IMR-90 (cell line): Measurements from ENCODE around the gene TNS1. TPM values are rescaled to one million over a fixed set of nuclear protein-coding genes. Genes with fewer than 3 reads are reported as not detected.
A peak's percentile ranks its signal among the peaks of the same experiment; 100 is the strongest.

Experiments used
- ATAC-seq: fragments of 200-7000 bp; cut with Tn5 transposase; 2 replicates; pipeline ENCODE4 v1.9.1; 2020; ENCODE audit warnings: low read depth, mild to moderate bottlenecking, moderate library complexity
- BruUV-seq: library from RNA; stranded (reverse); fragments of 400-500 nt; replicated peaks from 2 replicates; lab custom pipeline; 2021; lab: Mats Ljungman, UMichigan
- CTCF ChIA-PET: fragments of 300-600 bp; formaldehyde crosslinking; extraction: SDS; loops from one replicate; lab custom pipeline; 2021; ENCODE audit warnings: antibody characterized with exemption; lab: Yijun Ruan, JAX
- POLR2A ChIA-PET: fragments of 300-600 bp; sonication (Branson Sonifier 250); formaldehyde crosslinking; loops from one replicate; lab custom pipeline; 2022; ENCODE audit warnings: antibody characterized with exemption; ENCODE audit not compliant: unreplicated experiment; lab: Charles Lee
- DNase-seq: peaks from one replicate; pipeline ENCODE4 v3.0.0; 2013
- H2AFZ ChIP-seq: replicated peaks from 2 replicates; pipeline ENCODE3; 2013; ENCODE audit warnings: low read length, mild to moderate bottlenecking; ENCODE audit not compliant: poor library complexity
- H2AK5ac ChIP-seq: 2 replicates; pipeline ENCODE4 v1.6.1; 2013; ENCODE audit warnings: low read depth, low read length, inconsistent platforms
- H2AK9ac ChIP-seq: replicated peaks from 2 replicates; pipeline ENCODE3; 2013; ENCODE audit warnings: mild to moderate bottlenecking, low read depth, low read length, moderate library complexity; ENCODE audit not compliant: poor library complexity
- H2BK120ac ChIP-seq: 2 replicates; pipeline ENCODE4 v1.6.1; 2013; ENCODE audit warnings: low read depth, low read length, inconsistent platforms
- H2BK15ac ChIP-seq: 3 replicates; pipeline ENCODE4 v1.6.1; 2013; ENCODE audit warnings: low read depth, low read length, inconsistent platforms
- H2BK20ac ChIP-seq: 2 replicates; pipeline ENCODE4 v1.6.1; 2013; ENCODE audit warnings: low read depth, mild to moderate bottlenecking, inconsistent platforms, low read length, moderate library complexity
- H2BK5ac ChIP-seq: 2 replicates; pipeline ENCODE4 v1.6.1; 2013; ENCODE audit warnings: mild to moderate bottlenecking, low read depth, low read length, inconsistent platforms; ENCODE audit not compliant: poor library complexity, severe bottlenecking
- H3K14ac ChIP-seq: replicated peaks from 2 replicates; pipeline ENCODE4 v1.6.1; 2013; ENCODE audit warnings: low read depth, low read length, inconsistent platforms
- H3K18ac ChIP-seq: 2 replicates; pipeline ENCODE4 v1.6.1; 2013; ENCODE audit warnings: low read depth, low read length, control low read depth
- H3K23ac ChIP-seq: 2 replicates; pipeline ENCODE4 v1.6.1; 2013; ENCODE audit warnings: low read depth, low read length, inconsistent platforms
- H3K27ac ChIP-seq: 2 replicates; pipeline ENCODE4 v1.5.1; 2013; ENCODE audit warnings: mild to moderate bottlenecking, control low read depth, low read length; ENCODE audit not compliant: insufficient read depth
- H3K27me3 ChIP-seq: 2 replicates; pipeline ENCODE4 v1.6.1; 2013; ENCODE audit warnings: low read length; ENCODE audit not compliant: control insufficient read depth, insufficient read depth
- H3K36me3 ChIP-seq: 2 replicates; pipeline ENCODE4 v1.6.1; 2013; ENCODE audit warnings: low read length, mixed read lengths; ENCODE audit not compliant: control insufficient read depth, insufficient read depth
- H3K4ac ChIP-seq: 2 replicates; pipeline ENCODE4 v1.6.1; 2013; ENCODE audit warnings: low read depth, low read length, inconsistent platforms
- H3K4me1 ChIP-seq: 2 replicates; pipeline ENCODE4 v1.6.1; 2013; ENCODE audit warnings: low read length, mixed read lengths; ENCODE audit not compliant: control insufficient read depth, insufficient read depth
- H3K4me2 ChIP-seq: 2 replicates; pipeline ENCODE4 v1.6.1; 2013; ENCODE audit warnings: low read depth, mild to moderate bottlenecking, control low read depth, low read length, moderate library complexity
- H3K4me3 ChIP-seq: 2 replicates; pipeline ENCODE4 v1.5.1; 2013; ENCODE audit warnings: low read depth, mild to moderate bottlenecking, control low read depth, low read length, moderate library complexity; ENCODE audit not compliant: insufficient read depth
- H3K56ac ChIP-seq: 2 replicates; pipeline ENCODE4 v1.6.1; 2013; ENCODE audit warnings: low read length, inconsistent platforms; ENCODE audit not compliant: insufficient read depth; ENCODE audit errors: extremely low read depth
- H3K79me1 ChIP-seq, 2 experiments: 2 replicates each; pipeline ENCODE4 v1.6.1; 2013; ENCODE audit warnings: low read length in 2 of 2, inconsistent platforms in 1 of 2, low read depth in 1 of 2
- H3K9ac ChIP-seq: 2 replicates; pipeline ENCODE4 v1.6.1; 2013; ENCODE audit warnings: low read depth, low read length, control low read depth
- H3K9me1 ChIP-seq: 2 replicates; pipeline ENCODE4 v1.6.1; 2013; ENCODE audit warnings: low read length, inconsistent platforms; ENCODE audit not compliant: insufficient read depth
- H3K9me3 ChIP-seq: 2 replicates; pipeline ENCODE4 v1.6.1; 2013; ENCODE audit warnings: low read length; ENCODE audit not compliant: control insufficient read depth, insufficient read depth
- H4K20me1 ChIP-seq: 2 replicates; pipeline ENCODE4 v1.6.1; 2013; ENCODE audit warnings: low read length, inconsistent platforms; ENCODE audit not compliant: insufficient read depth
- H4K5ac ChIP-seq: 2 replicates; pipeline ENCODE4 v1.6.1; 2013; ENCODE audit warnings: mild to moderate bottlenecking, low read depth, low read length, control low read depth
- H4K8ac ChIP-seq, 2 experiments: 2 replicates each; pipeline ENCODE4 v1.6.1; 2013; ENCODE audit warnings: low read depth in 2 of 2, low read length in 2 of 2, control low read depth in 1 of 2, inconsistent platforms in 1 of 2
- H4K91ac ChIP-seq: 2 replicates; pipeline ENCODE4 v1.6.1; 2013; ENCODE audit warnings: low read depth, low read length, inconsistent platforms; ENCODE audit not compliant: insufficient read depth
- BHLHE40 ChIP-seq: fragments of 150-350 bp; IDR thresholded peaks from 2 replicates; pipeline ENCODE4 v1.6.1; 2016; ENCODE audit warnings: mild to moderate bottlenecking, low read depth, low read length
- CEBPB ChIP-seq: IDR thresholded peaks from 2 replicates; pipeline ENCODE4 v1.6.1; 2012; ENCODE audit warnings: low read depth, low read length, improper control_type of control experiment
- CHD1 ChIP-seq: IDR thresholded peaks from 2 replicates; pipeline ENCODE4 v1.6.1; 2012; ENCODE audit warnings: low read depth, low read length, improper control_type of control experiment
- ELK1 ChIP-seq: fragments of 150-350 bp; IDR thresholded peaks from 2 replicates; pipeline ENCODE4 v1.6.1; 2016; ENCODE audit warnings: low read depth, mild to moderate bottlenecking, low read length, moderate library complexity, borderline replicate concordance
- FOS ChIP-seq: fragments of 150-350 bp; IDR thresholded peaks from 2 replicates; pipeline ENCODE4 v1.6.1; 2016; ENCODE audit warnings: low read depth, low read length
- MAFK ChIP-seq: IDR thresholded peaks from 2 replicates; pipeline ENCODE4 v1.6.1; 2012; ENCODE audit warnings: low read depth, low read length, improper control_type of control experiment
- MAZ ChIP-seq: IDR thresholded peaks from 2 replicates; pipeline ENCODE4 v1.6.1; 2012; ENCODE audit warnings: low read depth, mild to moderate bottlenecking, low read length, improper control_type of control experiment, moderate library complexity, borderline replicate concordance
- MXI1 ChIP-seq: IDR thresholded peaks from 2 replicates; pipeline ENCODE4 v1.6.1; 2012; ENCODE audit warnings: low read depth, mild to moderate bottlenecking, low read length, moderate library complexity, borderline replicate concordance
- NFE2L2 ChIP-seq: fragments of 150-350 bp; IDR thresholded peaks from 2 replicates; pipeline ENCODE4 v1.6.1; 2016; ENCODE audit warnings: low read depth, mild to moderate bottlenecking, low read length
- POLR2A ChIP-seq: IDR thresholded peaks from 2 replicates; pipeline ENCODE4 v1.6.1; 2012; ENCODE audit warnings: mild to moderate bottlenecking, low read depth, low read length
- RAD21 ChIP-seq: IDR thresholded peaks from 2 replicates; pipeline ENCODE4 v1.6.1; 2012; ENCODE audit warnings: low read length, improper control_type of control experiment
- RCOR1 ChIP-seq: IDR thresholded peaks from 2 replicates; pipeline ENCODE4 v1.6.1; 2012; ENCODE audit warnings: mild to moderate bottlenecking, low read length, improper control_type of control experiment; ENCODE audit not compliant: insufficient replicate concordance
- RFX5 ChIP-seq: IDR thresholded peaks from 2 replicates; pipeline ENCODE4 v1.8.0; 2012; ENCODE audit warnings: low read depth, mild to moderate bottlenecking, low read length, moderate library complexity
- SMC3 ChIP-seq: fragments of 150-350 bp; IDR thresholded peaks from 2 replicates; pipeline ENCODE4 v1.6.1; 2016; ENCODE audit warnings: low read depth, mild to moderate bottlenecking, antibody characterized with exemption, low read length, moderate library complexity
- WGBS, 2 experiments: methylation state at CpG; one replicate each; pipeline versions ENCODE4 v1.1.5 to v1.1.7; 2013; ENCODE audit warnings: missing lambda C conversion rate in 2 of 2; ENCODE audit not compliant: insufficient read length in 1 of 2; ENCODE audit errors: extremely low coverage in 2 of 2; 5-methylcytosine and 5-hydroxymethylcytosine counted together
- dilution Hi-C: fragments of 300-500 bp; cut with HindIII; formaldehyde crosslinking; loops from one replicate; pipeline ENCODE4 v1.14.3; 2018; ENCODE audit warnings: low sequenced_read_pairs; ENCODE audit not compliant: unreplicated experiment
- in situ Hi-C: fragments of 300-500 bp; cut with MboI; formaldehyde crosslinking; loops from 3 replicates; pipeline ENCODE4 v1.14.3; 2019; ENCODE audit warnings: low sequenced_read_pairs, inconsistent platforms, mixed read lengths
- intact Hi-C: fragments of 100-400 bp; cut with micrococcal nuclease; formaldehyde crosslinking; loops from 2 replicates; pipeline ENCODE4 v1.10.0; 2022
- polyA plus RNA-seq, 3 experiments: library from polyadenylated mRNA; depleted of rRNA; stranded (reverse); fragments of >200 nt; gene quantifications; 2 replicates each; pipeline ENCODE4 v1.2.3, GENCODE V29; 2012; ENCODE audit warnings: low replicate concordance in 1 of 3
- total RNA-seq: library from RNA; depleted of rRNA; stranded (reverse); fragments of >200 nt; gene quantifications from 2 replicates; pipeline ENCODE4 v1.2.3, GENCODE V29; 2012
- TF ChIP-seq, protein P1 (sequence below): conservative IDR thresholded peaks from 2 replicates; pipeline ENCODE4 v1.5.1; 2012; ENCODE audit warnings: mild to moderate bottlenecking, low read depth, low read length, improper control_type of control experiment
- TF ChIP-seq, protein P2 (sequence below): fragments of 150-350 bp; IDR thresholded peaks from 2 replicates; pipeline ENCODE4 v1.6.1; 2017; ENCODE audit warnings: mild to moderate bottlenecking, antibody characterized with exemption, low read length, low read depth

The TNS1 gene
- total and polyA plus RNA-seq, 2 of the 4 experiments (the other 2 are of a cell fraction): 41.1 to 45.2 TPM

GRCh38 chr2:217897091-217897715, 105.6 kb downstream of the TNS1 start:
- DNase-seq (no peak), ATAC-seq (no peak)
- in situ Hi-C loops (no loop called here), dilution Hi-C loops (no loop called here), intact Hi-C loops (no loop called here)
- Histone ChIP-seq H3K9ac (no peak overlapping the region), H3K9me1 (peaks cover 22% of the 10 kb centered on the region), H4K5ac (no peak overlapping the region), H3K9me3 (no peaks in the 10 kb centered on the region), H3K27me3 (no peaks in the 10 kb centered on the region), H3K4me2 (no peak overlapping the region), H3K18ac (no peak overlapping the region), H4K20me1 (peaks cover 9% of the 10 kb centered on the region), H3K4ac (no peak overlapping the region), H2BK15ac (no peak overlapping the region), H3K23ac (no peak overlapping the region), H4K91ac (no peak overlapping the region), H2AFZ (no peak overlapping the region), H4K8ac (no peak overlapping the region), H2BK5ac (no peak overlapping the region), H3K14ac (no peak overlapping the region), H3K56ac (no peak overlapping the region), H2AK9ac (no peak overlapping the region), H2BK20ac (no peak overlapping the region), H3K27ac (no peak overlapping the region), H2AK5ac (peak overlapping the region; percentile 11; the same call in 1 of the 2 replicates), H3K4me1 (peaks cover 22% of the 10 kb centered on the region), H2BK120ac (no peak overlapping the region), H3K79me1 (peaks cover 38 to 79% of the 10 kb centered on the region in 2 experiments), H3K36me3 (peaks cover 51% of the 10 kb centered on the region), H3K4me3 (no peak overlapping the region)
- CTCF ChIA-PET: no interaction called here
- 96% methylated on average over 4 of the region's 9 CpGs; no CpG with 5 or more reads in 1 of the 2 experiments for WGBS, 2 experiments
- BruUV-seq: no TSS peak
- POLR2A ChIA-PET: no interaction called here
- TF ChIP-seq, protein P1, sequence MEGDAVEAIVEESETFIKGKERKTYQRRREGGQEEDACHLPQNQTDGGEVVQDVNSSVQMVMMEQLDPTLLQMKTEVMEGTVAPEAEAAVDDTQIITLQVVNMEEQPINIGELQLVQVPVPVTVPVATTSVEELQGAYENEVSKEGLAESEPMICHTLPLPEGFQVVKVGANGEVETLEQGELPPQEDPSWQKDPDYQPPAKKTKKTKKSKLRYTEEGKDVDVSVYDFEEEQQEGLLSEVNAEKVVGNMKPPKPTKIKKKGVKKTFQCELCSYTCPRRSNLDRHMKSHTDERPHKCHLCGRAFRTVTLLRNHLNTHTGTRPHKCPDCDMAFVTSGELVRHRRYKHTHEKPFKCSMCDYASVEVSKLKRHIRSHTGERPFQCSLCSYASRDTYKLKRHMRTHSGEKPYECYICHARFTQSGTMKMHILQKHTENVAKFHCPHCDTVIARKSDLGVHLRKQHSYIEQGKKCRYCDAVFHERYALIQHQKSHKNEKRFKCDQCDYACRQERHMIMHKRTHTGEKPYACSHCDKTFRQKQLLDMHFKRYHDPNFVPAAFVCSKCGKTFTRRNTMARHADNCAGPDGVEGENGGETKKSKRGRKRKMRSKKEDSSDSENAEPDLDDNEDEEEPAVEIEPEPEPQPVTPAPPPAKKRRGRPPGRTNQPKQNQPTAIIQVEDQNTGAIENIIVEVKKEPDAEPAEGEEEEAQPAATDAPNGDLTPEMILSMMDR: no peak
- TF ChIP-seq CHD1: no peak
- TF ChIP-seq MAZ: no peak
- TF ChIP-seq, protein P2, sequence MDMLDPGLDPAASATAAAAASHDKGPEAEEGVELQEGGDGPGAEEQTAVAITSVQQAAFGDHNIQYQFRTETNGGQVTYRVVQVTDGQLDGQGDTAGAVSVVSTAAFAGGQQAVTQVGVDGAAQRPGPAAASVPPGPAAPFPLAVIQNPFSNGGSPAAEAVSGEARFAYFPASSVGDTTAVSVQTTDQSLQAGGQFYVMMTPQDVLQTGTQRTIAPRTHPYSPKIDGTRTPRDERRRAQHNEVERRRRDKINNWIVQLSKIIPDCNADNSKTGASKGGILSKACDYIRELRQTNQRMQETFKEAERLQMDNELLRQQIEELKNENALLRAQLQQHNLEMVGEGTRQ: no peak
- TF ChIP-seq RCOR1: no peak
- TF ChIP-seq MAFK: no peak
- no peak for TF ChIP-seq ELK1
- TF ChIP-seq POLR2A: no peak
- no peak for TF ChIP-seq CEBPB
- TF ChIP-seq RFX5: no peak
- no peak for TF ChIP-seq BHLHE40
- TF ChIP-seq RAD21: no peak
- no peak for TF ChIP-seq MXI1
- TF ChIP-seq FOS: no peak
- TF ChIP-seq SMC3: no peak
- no peak for TF ChIP-seq NFE2L2
